HFF-Myc (cell line): ENCODE measurements around the gene PDE4D.

Experiments used
- DNase-seq: peaks from one replicate; pipeline ENCODE4 v3.0.0-alpha.2; 2011; ENCODE audit warnings: low read depth; ENCODE audit errors: extremely low read depth
- H3K4me3 ChIP-seq: replicated peaks from 2 replicates; pipeline ENCODE4 v1.5.1; 2011; ENCODE audit warnings: low read depth, mild to moderate bottlenecking, control low read depth, low read length
- CTCF ChIP-seq: IDR thresholded peaks from 2 replicates; pipeline ENCODE4 v1.5.1; 2012; ENCODE audit warnings: mild to moderate bottlenecking, low read depth, low read length, control low read depth; ENCODE audit errors: missing control alignments

PDE4D gene

GRCh38 chr5:59133764-59134261 lies 759.7 kb downstream of the PDE4D start:
- peak; percentile 65 for DNase-seq
- no peak for TF ChIP-seq CTCF
- H3K4me3 ChIP-seq, result no peak overlapping the region

- no peak for DNase-seq
- no peak overlapping the region for H3K4me3 ChIP-seq
- no peak for TF ChIP-seq CTCF
Observed at GRCh38 chr5:59132131-59132530, 761.4 kb downstream of the PDE4D start.

GRCh38 chr5:59130431-59130830 lies 763.1 kb downstream of the PDE4D start:
- TF ChIP-seq CTCF, result no peak
- no peak for DNase-seq
- no peak overlapping the region for H3K4me3 ChIP-seq

GRCh38 chr5:59128646-59129290 lies 764.8 kb downstream of the PDE4D start:
- H3K4me3 ChIP-seq, result no peak overlapping the region
- TF ChIP-seq CTCF, result no peak
- no peak for DNase-seq

GRCh38 chr5:59126708-59127573 lies 766.6 kb downstream of the PDE4D start:
- TF ChIP-seq CTCF, result no peak
- peak overlapping the region; percentile 20 for H3K4me3 ChIP-seq
- DNase-seq, result no peak

- no peak for DNase-seq
- H3K4me3 ChIP-seq, result no peak overlapping the region
- no peak for TF ChIP-seq CTCF
Observed at GRCh38 chr5:59126016-59126707, 767.4 kb downstream of the PDE4D start.
